Measurements from ENCODE around the gene BORCS5. TPM values are rescaled to one million over a fixed set of nuclear protein-coding genes. Genes with fewer than 3 reads are reported as not detected.
"Not testable (repeated sequence)": the region's sequence is repeated elsewhere in the genome, so short reads cannot be mapped to it uniquely, and the experiment has no call there.

Gene BORCS5
- total RNA-seq, 1 donor from 2014 or later, result 22.7 TPM

DNA sequence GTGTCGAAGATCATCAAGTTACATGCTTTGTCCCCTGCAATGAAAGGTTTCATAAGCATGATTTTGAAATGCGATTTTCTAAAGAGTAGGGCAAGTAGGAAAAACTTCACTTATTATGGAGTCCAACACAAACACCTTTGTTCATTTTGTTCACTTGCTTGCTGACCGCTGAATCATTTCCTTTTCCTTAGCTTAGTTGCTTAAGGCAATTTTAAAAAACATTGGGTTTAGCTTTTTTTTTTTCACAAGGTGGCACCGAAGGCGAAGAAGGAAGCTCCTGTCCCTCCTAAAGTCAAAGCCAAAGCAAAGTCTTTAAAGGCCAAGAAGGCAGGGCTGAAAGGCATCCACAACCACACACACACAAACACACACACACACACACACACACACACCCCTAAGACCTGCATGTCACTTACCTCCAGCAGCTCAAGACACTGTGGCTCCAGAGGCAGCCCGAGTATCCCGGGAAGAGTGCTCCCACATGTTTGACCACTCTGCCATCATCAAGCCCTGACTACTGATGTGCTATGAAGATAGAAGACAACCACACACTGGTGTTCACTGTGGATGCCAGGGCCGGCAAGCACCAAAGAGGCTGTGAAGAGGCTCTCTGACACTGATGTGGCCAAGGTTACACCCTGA is 18.2 kb upstream of the BORCS5 start:
- CTCF ChIA-PET, result interaction anchor here (1.1 kb wide), 1 partner anchor 10 kb away, joined by 4 read pairs; no protein-coding TSS in a partner anchor
- H3K4me1 Mint-ChIP-seq, result peaks cover 9% of the 10 kb centered on the region
- H3K9me3 Mint-ChIP-seq, result no peaks in the 10 kb centered on the region
- H3K27ac Mint-ChIP-seq, result no peak overlapping the region
- no peak overlapping the region for H3K4me3 Mint-ChIP-seq
- ATAC-seq (ENCODE audit: low read depth), result no peak
- H3K36me3 Mint-ChIP-seq (ENCODE audit: low read depth), result no peaks in the 10 kb centered on the region
- intact Hi-C loops (cut with micrococcal nuclease), result no loop called here
- DNase-seq, result no peak
- H3K27me3 Mint-ChIP-seq, result no peaks in the 10 kb centered on the region
- POLR2A ChIA-PET, result interaction anchor here (0.6 kb wide), 1 partner anchor 223 kb away, joined by 5 read pairs; no protein-coding TSS in a partner anchor
- TF ChIP-seq, protein P1, sequence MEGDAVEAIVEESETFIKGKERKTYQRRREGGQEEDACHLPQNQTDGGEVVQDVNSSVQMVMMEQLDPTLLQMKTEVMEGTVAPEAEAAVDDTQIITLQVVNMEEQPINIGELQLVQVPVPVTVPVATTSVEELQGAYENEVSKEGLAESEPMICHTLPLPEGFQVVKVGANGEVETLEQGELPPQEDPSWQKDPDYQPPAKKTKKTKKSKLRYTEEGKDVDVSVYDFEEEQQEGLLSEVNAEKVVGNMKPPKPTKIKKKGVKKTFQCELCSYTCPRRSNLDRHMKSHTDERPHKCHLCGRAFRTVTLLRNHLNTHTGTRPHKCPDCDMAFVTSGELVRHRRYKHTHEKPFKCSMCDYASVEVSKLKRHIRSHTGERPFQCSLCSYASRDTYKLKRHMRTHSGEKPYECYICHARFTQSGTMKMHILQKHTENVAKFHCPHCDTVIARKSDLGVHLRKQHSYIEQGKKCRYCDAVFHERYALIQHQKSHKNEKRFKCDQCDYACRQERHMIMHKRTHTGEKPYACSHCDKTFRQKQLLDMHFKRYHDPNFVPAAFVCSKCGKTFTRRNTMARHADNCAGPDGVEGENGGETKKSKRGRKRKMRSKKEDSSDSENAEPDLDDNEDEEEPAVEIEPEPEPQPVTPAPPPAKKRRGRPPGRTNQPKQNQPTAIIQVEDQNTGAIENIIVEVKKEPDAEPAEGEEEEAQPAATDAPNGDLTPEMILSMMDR (IDR thresholded peaks at IDR 0.05), result no peak

DNA sequence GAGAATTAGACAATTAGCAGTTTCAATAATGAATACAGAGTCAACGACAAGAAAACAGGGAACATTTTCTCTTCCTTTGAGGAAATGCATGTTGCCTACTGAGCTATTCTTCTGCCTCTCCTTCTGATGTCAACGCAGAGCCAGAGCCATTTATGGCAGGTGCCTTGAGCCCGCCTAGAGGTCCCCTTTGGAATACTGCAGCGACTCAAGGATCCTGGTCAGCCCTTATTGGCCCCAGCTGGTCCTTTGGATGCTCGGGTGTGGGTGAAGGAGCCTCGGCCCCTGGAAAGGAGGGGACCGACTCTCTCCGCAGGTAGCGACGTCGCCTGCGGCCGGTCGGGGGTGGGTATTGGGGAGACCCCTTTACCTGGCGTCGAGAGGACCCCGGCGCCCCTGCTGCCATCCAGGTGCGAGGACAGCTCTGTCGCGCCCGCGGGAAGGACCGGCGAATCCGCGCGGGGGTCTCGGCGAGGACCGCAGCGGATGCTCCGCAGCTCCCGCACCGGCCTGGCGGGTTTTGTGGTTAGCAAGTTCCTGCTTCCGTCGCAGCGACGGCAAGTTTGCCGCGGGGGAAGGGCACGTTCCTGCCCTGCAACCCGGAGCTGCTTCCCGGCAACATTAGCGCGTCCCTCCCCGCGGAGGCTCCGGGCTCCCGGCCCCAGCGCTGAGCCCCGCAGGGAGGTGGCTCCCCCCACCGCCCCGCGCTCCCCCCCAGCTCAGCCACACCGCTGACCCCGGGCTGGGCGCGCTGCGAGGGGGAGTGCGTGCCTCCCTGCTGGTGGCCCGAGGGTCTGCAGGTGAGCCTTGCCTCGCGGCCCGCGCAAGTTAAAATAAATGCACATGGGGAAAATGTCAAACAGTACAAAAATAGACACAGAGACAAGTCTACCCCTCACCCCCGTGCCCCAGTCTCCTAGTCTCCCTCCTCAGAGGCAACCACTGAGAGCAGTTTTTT is 6.9 kb upstream of the BORCS5 start, which contains the start of gene MANSC1:
MANSC1 (minus strand) TSS at position 532 of the 955 bp plus-strand sequence. CDS start 6,928 bp downstream, outside the sequence.
- intact Hi-C loops (cut with micrococcal nuclease), result loop anchor here (10.0 kb wide), 1 partner anchor 1185 kb away; no protein-coding TSS in a partner anchor
- no peaks in the 10 kb centered on the region for H3K9me3 Mint-ChIP-seq
- H3K4me1 Mint-ChIP-seq, result peaks cover 14% of the 10 kb centered on the region
- H3K27ac Mint-ChIP-seq, result no peak within 1 kb of the TSS
- ChIA-PET CTCF (interaction anchor here (0.8 to 1.2 kb wide), 3 partner anchors 16 to 387 kb away, joined by 3 to 4 read pairs (median 4); no protein-coding TSS in a partner anchor), POLR2A (interaction anchor here (0.6 to 1.2 kb wide), 2 partner anchors 8 to 458 kb away, joined by 3 to 8 read pairs; no protein-coding TSS in a partner anchor)
- ATAC-seq (ENCODE audit: low read depth) (peak; percentile 92), DNase-seq (peak; percentile 38)
- TF ChIP-seq, protein P1 (IDR thresholded peaks at IDR 0.05), result no peak
- H3K27me3 Mint-ChIP-seq, result no peaks in the 10 kb centered on the region
- H3K4me3 Mint-ChIP-seq, result peak within 1 kb of the TSS; percentile 75
- no peaks in the 10 kb centered on the region for H3K36me3 Mint-ChIP-seq (ENCODE audit: low read depth)

DNA sequence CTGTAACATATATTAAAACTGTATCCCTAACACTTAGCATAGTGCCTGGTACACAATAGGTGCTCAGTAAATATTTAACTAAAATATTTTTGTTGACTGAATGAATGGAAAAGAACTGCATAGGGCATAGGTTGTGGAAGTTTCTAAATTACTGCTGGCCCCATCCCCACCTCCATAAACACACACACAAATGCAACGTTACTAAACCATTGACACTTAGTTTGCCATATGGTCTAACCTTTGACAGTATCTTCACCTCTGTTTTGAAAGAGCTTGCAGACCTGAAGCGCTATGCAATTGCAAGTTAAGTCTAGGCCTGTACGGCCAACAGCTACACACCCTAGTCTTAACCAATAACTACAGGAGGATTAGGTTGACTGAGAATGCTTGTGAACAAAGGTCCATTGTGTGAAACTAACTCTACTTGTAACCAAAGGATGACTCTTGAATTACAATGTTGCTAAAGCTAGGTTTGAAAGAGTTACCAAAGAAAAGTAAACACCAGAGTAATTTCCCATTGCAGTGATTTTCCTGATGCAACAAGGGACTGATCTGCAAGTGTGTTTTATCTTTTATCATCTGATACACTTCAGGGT is 5.9 kb upstream of the BORCS5 start:
- intact Hi-C loops (cut with micrococcal nuclease), result loop anchor here (10.0 kb wide), 1 partner anchor 1184 kb away; no protein-coding TSS in a partner anchor

DNA sequence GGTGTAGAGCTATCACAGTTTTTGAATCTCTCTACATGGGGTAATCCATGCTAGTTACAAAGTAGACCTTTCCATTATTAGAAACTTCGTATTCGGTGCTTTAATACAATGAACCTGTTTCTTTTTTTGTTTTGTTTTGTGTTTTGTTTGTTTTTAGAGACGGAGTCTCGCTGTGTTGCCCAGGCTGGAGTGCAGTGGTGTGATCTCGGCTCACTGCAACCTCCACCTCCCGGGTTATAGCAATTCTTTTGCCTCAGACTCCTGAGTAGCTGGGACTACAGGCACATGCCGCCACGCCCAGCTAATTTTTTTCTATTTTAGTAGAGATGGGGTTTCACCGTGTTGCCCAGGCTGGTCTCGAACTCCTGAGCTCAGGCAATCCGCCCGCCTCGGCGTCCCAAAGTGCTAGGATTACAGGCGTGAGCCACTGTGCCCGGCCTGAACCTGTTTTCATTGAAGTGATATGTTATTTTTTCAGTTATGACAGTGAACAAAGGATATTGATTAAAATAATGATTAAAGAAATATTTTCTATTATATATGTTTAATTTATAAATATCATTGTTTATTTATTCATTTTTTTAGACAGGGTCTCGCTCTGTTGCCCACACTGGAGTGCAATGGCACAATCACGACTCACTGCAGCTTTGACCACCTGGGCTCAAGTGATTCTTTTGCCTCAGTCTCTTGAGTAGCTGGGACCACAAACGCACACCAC is 5.3 kb upstream of the BORCS5 start:
- ATAC-seq (ENCODE audit: low read depth); H3K27ac Mint-ChIP-seq; DNase-seq; H3K9me3 Mint-ChIP-seq; H3K4me3 Mint-ChIP-seq; CTCF ChIA-PET; H3K36me3 Mint-ChIP-seq (ENCODE audit: low read depth); H3K27me3 Mint-ChIP-seq: not testable (repeated sequence)
- POLR2A ChIA-PET, result interaction anchor here (0.9 kb wide), 1 partner anchor 374 kb away, joined by 3 read pairs; no protein-coding TSS in a partner anchor
- intact Hi-C loops (cut with micrococcal nuclease), result loop anchor here (10.0 kb wide), 1 partner anchor 1183 kb away; no protein-coding TSS in a partner anchor
- peaks cover 24% of the 10 kb centered on the region for H3K4me1 Mint-ChIP-seq

More for the DNA sequence above, 5.9 kb upstream of the BORCS5 start:
- ATAC-seq (ENCODE audit: low read depth) (no peak), DNase-seq (no peak)
- Mint-ChIP-seq H3K4me1 (peaks cover 17% of the 10 kb centered on the region), H3K4me3 (peak overlapping the region; percentile 75), H3K9me3 (no peaks in the 10 kb centered on the region), H3K27me3 (no peaks in the 10 kb centered on the region), H3K27ac (no peak overlapping the region), H3K36me3 (ENCODE audit: low read depth) (no peaks in the 10 kb centered on the region)
- POLR2A ChIA-PET, result interaction anchor here (0.9 kb wide), 1 partner anchor 374 kb away, joined by 3 read pairs; no protein-coding TSS in a partner anchor
- TF ChIP-seq, protein P1 (IDR thresholded peaks at IDR 0.05), result no peak
- CTCF ChIA-PET, result no interaction called here

DNA sequence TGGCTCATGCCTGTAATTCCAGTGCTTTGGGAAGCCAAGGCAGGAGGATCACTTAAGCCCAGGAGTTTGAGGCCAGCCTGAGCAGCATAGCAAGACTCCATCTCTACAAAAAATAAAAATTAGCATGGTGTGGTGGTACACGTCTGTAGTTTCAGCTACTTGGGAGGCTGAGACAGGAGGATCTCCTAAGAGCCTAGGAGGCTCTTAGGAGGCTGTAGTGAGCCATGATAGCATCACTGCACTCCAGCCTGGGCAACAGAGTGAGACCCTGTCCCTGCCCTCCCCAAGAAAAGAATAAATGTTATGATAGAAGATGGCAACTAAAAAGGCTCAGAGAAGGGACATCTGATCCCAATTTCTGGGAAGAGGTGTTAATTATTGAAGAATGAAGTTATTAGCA is 3.6 kb upstream of the BORCS5 start:
- POLR2A ChIA-PET, result no interaction called here
- Mint-ChIP-seq H3K4me1 (peaks cover 34% of the 10 kb centered on the region), H3K36me3 (ENCODE audit: low read depth) (peaks cover 8% of the 10 kb centered on the region), H3K27ac (no peak overlapping the region), H3K27me3 (no peaks in the 10 kb centered on the region), H3K9me3 (no peaks in the 10 kb centered on the region), H3K4me3 (no peak overlapping the region)
- ATAC-seq (ENCODE audit: low read depth) (no peak), DNase-seq (no peak)
- TF ChIP-seq, protein P1 (IDR thresholded peaks at IDR 0.05), result no peak
- intact Hi-C loops (cut with micrococcal nuclease), result loop anchor here (10.0 kb wide), 1 partner anchor 1182 kb away; no protein-coding TSS in a partner anchor
- CTCF ChIA-PET, result no interaction called here
